GM12878 (cell line): ENCODE measurements around the gene GGNBP2. TPM values are rescaled to one million over a fixed set of nuclear protein-coding genes. Genes with fewer than 3 reads are reported as not detected.

Experiments used
- ATAC-seq: fragments of 200-7000 bp; cut with Tn5 transposase; 3 replicates; pipeline ENCODE4 v1.9.1; 2020; ENCODE audit warnings: mild to moderate bottlenecking, moderate library complexity
- BruUV-seq: library from RNA; stranded (reverse); fragments of 400-500 nt; replicated peaks from 2 replicates; lab custom pipeline; 2021; lab: Mats Ljungman, UMichigan
- CTCF ChIA-PET: fragments of 300-600 bp; sonication (Branson Sonifier 250); formaldehyde crosslinking; extraction: SDS; loops from one replicate; lab custom pipeline; 2021; ENCODE audit warnings: inconsistent platforms; lab: Yijun Ruan, JAX
- POLR2A ChIA-PET: fragments of 350-600 bp; formaldehyde crosslinking; extraction: SDS; loops from one replicate; lab custom pipeline; 2021; ENCODE audit warnings: inconsistent platforms; lab: Charles Lee
- RAD21 ChIA-PET: fragments of 300-600 bp; sonication (Branson Sonifier 250); formaldehyde crosslinking; loops from one replicate; lab custom pipeline; 2023; ENCODE audit warnings: antibody characterized with exemption; ENCODE audit not compliant: unreplicated experiment; lab: Charles Lee
- SMC1A ChIA-PET: fragments of 300-600 bp; sonication (Branson Sonifier 250); formaldehyde crosslinking; loops from one replicate; lab custom pipeline; 2023; ENCODE audit not compliant: unreplicated experiment, uncharacterized antibody; lab: Charles Lee
- DNase-seq: peaks from one replicate; pipeline ENCODE4 v3.0.0-alpha.2; 2011; ENCODE audit warnings: low read depth, low spot score
- FAIRE-seq: peaks from 3 replicates; lab custom pipeline; 2011; peaks lifted over from hg19 to GRCh38; lab: Jason Lieb, UNC
- H2AFZ ChIP-seq: 2 replicates; pipeline ENCODE4 v1.6.0; 2011; ENCODE audit warnings: low read depth, low read length, control low read depth; ENCODE audit not compliant: control insufficient read depth
- H3K27ac ChIP-seq: 2 replicates; pipeline ENCODE4 v1.5.1; 2011; ENCODE audit warnings: control low read depth; ENCODE audit not compliant: control insufficient read depth, insufficient read depth
- H3K27me3 ChIP-seq, 2 experiments: replicated peaks in 1 of 2; 2 replicates each; pipeline versions ENCODE4 v1.6.0 to v1.6.1; 2011; ENCODE audit warnings: low read length in 1 of 2; ENCODE audit not compliant: control insufficient read depth in 2 of 2, insufficient read depth in 2 of 2
- H3K36me3 ChIP-seq, 2 experiments: 2 replicates each; pipeline ENCODE4 v1.5.1; 2011; ENCODE audit warnings: low read length in 1 of 2; ENCODE audit not compliant: control insufficient read depth in 2 of 2, insufficient read depth in 2 of 2
- H3K4me1 ChIP-seq: 2 replicates; pipeline ENCODE4 v1.6.1; 2011; ENCODE audit warnings: mild to moderate bottlenecking, low read length, moderate library complexity, mixed read lengths; ENCODE audit not compliant: control insufficient read depth, insufficient read depth
- H3K4me2 ChIP-seq: 2 replicates; pipeline ENCODE4 v1.6.0; 2011; ENCODE audit warnings: control low read depth; ENCODE audit not compliant: control insufficient read depth, insufficient read depth
- H3K4me3 ChIP-seq: fragments of 200-600 bp; sonication (generic); 2 replicates; pipeline ENCODE4 v1.5.1; 2016
- H3K79me2 ChIP-seq: 2 replicates; pipeline ENCODE4 v1.6.0; 2011; ENCODE audit warnings: low read length; ENCODE audit not compliant: control insufficient read depth, insufficient read depth
- H3K9ac ChIP-seq: 2 replicates; pipeline ENCODE4 v1.8.0; 2011; ENCODE audit warnings: low read length, control low read depth, mixed read lengths; ENCODE audit not compliant: control insufficient read depth, insufficient read depth
- H3K9me3 ChIP-seq: replicated peaks from 3 replicates; pipeline ENCODE4 v1.5.1; 2011; ENCODE audit warnings: mild to moderate bottlenecking, low read length; ENCODE audit not compliant: control insufficient read depth, insufficient read depth
- H4K20me1 ChIP-seq: 2 replicates; pipeline ENCODE4 v1.6.0; 2011; ENCODE audit not compliant: control insufficient read depth, insufficient read depth
- ATF2 ChIP-seq: IDR thresholded peaks from 2 replicates; pipeline ENCODE4 v1.6.1; 2012; ENCODE audit warnings: low read length, inconsistent platforms
- BMI1 ChIP-seq: fragments of 450-650 bp; IDR thresholded peaks from 2 replicates; pipeline ENCODE4 v1.6.1; 2016; ENCODE audit warnings: mild to moderate bottlenecking, moderate library complexity, borderline replicate concordance
- CTCF ChIP-seq, 3 experiments: IDR thresholded peaks in 2 of 3; conservative IDR thresholded peaks in 1 of 3; 2 replicates each; pipeline ENCODE4 v1.5.1; 2011; ENCODE audit warnings: low read depth in 3 of 3, low read length in 3 of 3, mild to moderate bottlenecking in 3 of 3, control low read depth in 2 of 3, moderate library complexity in 2 of 3, inconsistent platforms in 1 of 3, mixed read lengths in 1 of 3; ENCODE audit not compliant: control insufficient read depth in 2 of 3, insufficient read depth in 1 of 3; ENCODE audit errors: extremely low read depth in 1 of 3
- CUX1 ChIP-seq: IDR thresholded peaks from 2 replicates; pipeline ENCODE4 v1.6.1; 2012; ENCODE audit warnings: improper control_type of control experiment, low read depth, low read length; ENCODE audit not compliant: insufficient replicate concordance
- E2F4 ChIP-seq: IDR thresholded peaks from 2 replicates; pipeline ENCODE4 v1.6.1; 2012; ENCODE audit warnings: low read depth, low read length, improper control_type of control experiment
- ELK1 ChIP-seq: IDR thresholded peaks from 2 replicates; pipeline ENCODE4 v1.6.1; 2012; ENCODE audit warnings: low read depth, low read length, improper control_type of control experiment
- ESRRA ChIP-seq: IDR thresholded peaks from 2 replicates; pipeline ENCODE4 v1.6.1; 2012; ENCODE audit warnings: mild to moderate bottlenecking, low read length, improper control_type of control experiment
- HSF1 ChIP-seq: fragments of 150-350 bp; IDR thresholded peaks from 2 replicates; pipeline ENCODE4 v1.6.1; 2014; ENCODE audit warnings: mild to moderate bottlenecking, low read depth, low read length
- IKZF1 ChIP-seq: fragments of 450-650 bp; conservative IDR thresholded peaks from 2 replicates; pipeline ENCODE4 v1.6.1; 2017; ENCODE audit warnings: antibody characterized with exemption, mild to moderate bottlenecking
- NR2F1 ChIP-seq: fragments of 450-650 bp; conservative IDR thresholded peaks from 2 replicates; pipeline ENCODE4 v1.6.1; 2017; ENCODE audit warnings: mild to moderate bottlenecking
- RELA ChIP-seq: fragments of 450-650 bp; IDR thresholded peaks from 2 replicates; pipeline ENCODE4 v1.8.0; 2014; ENCODE audit warnings: borderline replicate concordance; ENCODE audit not compliant: partially characterized antibody
- SMARCA5 ChIP-seq: fragments of 450-650 bp; IDR thresholded peaks from 2 replicates; pipeline ENCODE4 v1.6.1; 2017; ENCODE audit warnings: mild to moderate bottlenecking
- WGBS: methylation state at CpG from one replicate; pipeline ENCODE4 v1.1.6; 2016; ENCODE audit warnings: low lambda C conversion rate; ENCODE audit not compliant: insufficient replicate concordance, insufficient coverage; ENCODE audit errors: missing lambda C conversion rate; 5-methylcytosine and 5-hydroxymethylcytosine counted together
- in situ Hi-C: fragments of 300-500 bp; cut with MboI; formaldehyde crosslinking; loops from 9 replicates; pipeline ENCODE4 v1.14.3; 2018; ENCODE audit warnings: mixed read lengths
- intact Hi-C: fragments of 100-400 bp; cut with micrococcal nuclease; formaldehyde crosslinking; loops from one replicate; pipeline ENCODE4 v1.14.2; 2022; ENCODE audit not compliant: unreplicated experiment
- polyA plus RNA-seq, 11 experiments: library from polyadenylated mRNA; depleted of rRNA in 4 of 11; unstranded in 6 of 11; stranded (reverse) in 5 of 11; fragments of >200 nt; fragmentation: Nextera tagmentation in 4 of 11; fragmentation: Illumina TruSeq in 1 of 11; extraction: Ambion mirVana in 4 of 11; extraction: Trizol in 1 of 11; gene quantifications; 1 replicate in 1 of 11; 2 replicates in 10 of 11; pipeline versions ENCODE4 v1.2.1 to v1.2.3, GENCODE V29; 2011 to 2016; ENCODE audit warnings: inconsistent platforms in 2 of 11, missing spikeins in 2 of 11, low read depth in 1 of 11
- total RNA-seq, 4 experiments: library from RNA; depleted of rRNA in 3 of 4; stranded (reverse); fragments of >200 nt in 3 of 4; fragmentation: Illumina TruSeq in 1 of 4; extraction: Trizol in 1 of 4; gene quantifications; 2 replicates each; pipeline versions ENCODE4 v1.2.1 to v1.2.3, GENCODE V29; 2013 to 2021

GGNBP2 gene
- total and polyA plus RNA-seq, 10 of the 15 experiments (the other 5 are each of a cell fraction or from before 2014, with no cell fraction given), result 36.3 to 82.0 (median 50.0) TPM

- DNase-seq, result no peak
- no peak for FAIRE-seq
- RAD21 ChIA-PET, result no interaction called here
- intact Hi-C loops (no loop called here), in situ Hi-C loops (no loop called here)
- 82% methylated on average over 6 of the region's 6 CpGs for WGBS
- H3K79me2 ChIP-seq, result peaks cover 9% of the 10 kb centered on the region
- CTCF ChIA-PET, result no interaction called here
- peaks cover 20% of the 10 kb centered on the region for H3K4me1 ChIP-seq
- POLR2A ChIA-PET, result no interaction called here
- H3K4me3 ChIP-seq, result no peak overlapping the region
- no peaks in the 10 kb centered on the region for H4K20me1 ChIP-seq
- no peak overlapping the region for H3K27ac ChIP-seq
- no peaks in the 10 kb centered on the region for H3K9me3 ChIP-seq
- H3K27me3 ChIP-seq, result no peaks in the 10 kb centered on the region
- SMC1A ChIA-PET, result no interaction called here
- no peaks in the 10 kb centered on the region for H3K36me3 ChIP-seq
- no peak for ATAC-seq
- H2AFZ ChIP-seq, result no peak overlapping the region
- H3K9ac ChIP-seq, result no peak overlapping the region
- no TSS peak for BruUV-seq
- H3K4me2 ChIP-seq, result no peak overlapping the region
- no peak for TF ChIP-seq CUX1
- TF ChIP-seq E2F4, result no peak
- no peak for TF ChIP-seq IKZF1
- no peak for TF ChIP-seq CTCF (IDR thresholded peaks at IDR 0.05 in 2 of 3, conservative IDR thresholded peaks at IDR 0.05 in 1 of 3; ENCODE audit: control insufficient read depth in 2 of 3, extremely low read depth in 1 of 3, insufficient read depth in 1 of 3, low read depth in 3 of 3, low read length in 3 of 3)
- no peak for TF ChIP-seq ELK1
- TF ChIP-seq NR2F1, result no peak
- no peak for TF ChIP-seq BMI1
- no peak for TF ChIP-seq SMARCA5
- no peak for TF ChIP-seq ESRRA
- TF ChIP-seq ATF2, result no peak
- TF ChIP-seq RELA, result no peak
- TF ChIP-seq HSF1, result no peak
Observed at GRCh38 chr17:36597226-36597625, 52.5 kb downstream of the GGNBP2 start.
